B cell (primary cell): Measurements from ENCODE around the gene TRABD2B.

ENCODE experiments used
- EZH2 ChIP-seq: IDR thresholded peaks from 2 replicates; pipeline ENCODE4 v1.6.1; 2012; ENCODE audit warnings: borderline replicate concordance, low read depth, mild to moderate bottlenecking, moderate library complexity, low read length; ENCODE audit not compliant: insufficient read depth, poor library complexity, severe bottlenecking
- TF ChIP-seq, protein P1 (sequence below): fragments of 200-600 bp; IDR thresholded peaks from one replicate; pipeline ENCODE4 v1.8.0; 2022; ENCODE audit warnings: antibody characterized with exemption, mild to moderate bottlenecking

DNA sequence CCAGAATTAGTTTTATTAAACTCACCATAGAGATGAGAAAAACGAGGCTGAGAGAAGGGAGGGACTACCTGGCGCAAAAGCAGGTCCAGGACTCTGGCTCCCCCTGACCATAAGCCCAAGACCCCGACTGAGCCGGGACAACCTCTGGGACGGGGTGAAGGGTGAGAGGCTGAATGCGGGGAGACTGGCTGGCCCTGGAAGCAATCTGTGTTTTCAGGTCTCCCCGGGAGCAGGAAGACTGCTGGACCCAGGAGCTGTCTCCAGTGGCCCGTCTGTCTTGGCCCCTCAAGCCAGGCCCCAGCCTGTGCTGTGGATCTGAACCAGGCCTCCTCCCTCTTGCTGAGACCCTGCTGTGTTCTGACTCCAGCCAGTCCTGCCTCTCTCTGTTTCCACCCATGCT is 240.8 kb downstream of the TRABD2B start:
- TF ChIP-seq, protein P1, sequence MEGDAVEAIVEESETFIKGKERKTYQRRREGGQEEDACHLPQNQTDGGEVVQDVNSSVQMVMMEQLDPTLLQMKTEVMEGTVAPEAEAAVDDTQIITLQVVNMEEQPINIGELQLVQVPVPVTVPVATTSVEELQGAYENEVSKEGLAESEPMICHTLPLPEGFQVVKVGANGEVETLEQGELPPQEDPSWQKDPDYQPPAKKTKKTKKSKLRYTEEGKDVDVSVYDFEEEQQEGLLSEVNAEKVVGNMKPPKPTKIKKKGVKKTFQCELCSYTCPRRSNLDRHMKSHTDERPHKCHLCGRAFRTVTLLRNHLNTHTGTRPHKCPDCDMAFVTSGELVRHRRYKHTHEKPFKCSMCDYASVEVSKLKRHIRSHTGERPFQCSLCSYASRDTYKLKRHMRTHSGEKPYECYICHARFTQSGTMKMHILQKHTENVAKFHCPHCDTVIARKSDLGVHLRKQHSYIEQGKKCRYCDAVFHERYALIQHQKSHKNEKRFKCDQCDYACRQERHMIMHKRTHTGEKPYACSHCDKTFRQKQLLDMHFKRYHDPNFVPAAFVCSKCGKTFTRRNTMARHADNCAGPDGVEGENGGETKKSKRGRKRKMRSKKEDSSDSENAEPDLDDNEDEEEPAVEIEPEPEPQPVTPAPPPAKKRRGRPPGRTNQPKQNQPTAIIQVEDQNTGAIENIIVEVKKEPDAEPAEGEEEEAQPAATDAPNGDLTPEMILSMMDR = no peak
- no peak for TF ChIP-seq EZH2
